IMR-90 (cell line): ENCODE data around the gene EDA. TPM values are rescaled to one million over a fixed set of nuclear protein-coding genes. Genes with fewer than 3 reads are reported as not detected.
A peak's percentile ranks its signal among the peaks of the same experiment; 100 is the strongest.

Experiments
- ATAC-seq: fragments of 200-7000 bp; cut with Tn5 transposase; 2 replicates; pipeline ENCODE4 v1.9.1; 2020; ENCODE audit warnings: low read depth, mild to moderate bottlenecking, moderate library complexity
- BruUV-seq: library from RNA; stranded (reverse); fragments of 400-500 nt; replicated peaks from 2 replicates; lab custom pipeline; 2021; lab: Mats Ljungman, UMichigan
- CTCF ChIA-PET: fragments of 300-600 bp; formaldehyde crosslinking; extraction: SDS; loops from one replicate; lab custom pipeline; 2021; ENCODE audit warnings: antibody characterized with exemption; lab: Yijun Ruan, JAX
- POLR2A ChIA-PET: fragments of 300-600 bp; sonication (Branson Sonifier 250); formaldehyde crosslinking; loops from one replicate; lab custom pipeline; 2022; ENCODE audit warnings: antibody characterized with exemption; ENCODE audit not compliant: unreplicated experiment; lab: Charles Lee
- DNase-seq: peaks from one replicate; pipeline ENCODE4 v3.0.0; 2013
- H2AFZ ChIP-seq: replicated peaks from 2 replicates; pipeline ENCODE3; 2013; ENCODE audit warnings: low read length, mild to moderate bottlenecking; ENCODE audit not compliant: poor library complexity
- H2AK5ac ChIP-seq: 2 replicates; pipeline ENCODE4 v1.6.1; 2013; ENCODE audit warnings: low read depth, low read length, inconsistent platforms
- H2AK9ac ChIP-seq: replicated peaks from 2 replicates; pipeline ENCODE3; 2013; ENCODE audit warnings: mild to moderate bottlenecking, low read depth, low read length, moderate library complexity; ENCODE audit not compliant: poor library complexity
- H2BK120ac ChIP-seq: 2 replicates; pipeline ENCODE4 v1.6.1; 2013; ENCODE audit warnings: low read depth, low read length, inconsistent platforms
- H2BK15ac ChIP-seq: 3 replicates; pipeline ENCODE4 v1.6.1; 2013; ENCODE audit warnings: low read depth, low read length, inconsistent platforms
- H2BK20ac ChIP-seq: 2 replicates; pipeline ENCODE4 v1.6.1; 2013; ENCODE audit warnings: low read depth, mild to moderate bottlenecking, inconsistent platforms, low read length, moderate library complexity
- H2BK5ac ChIP-seq: 2 replicates; pipeline ENCODE4 v1.6.1; 2013; ENCODE audit warnings: mild to moderate bottlenecking, low read depth, low read length, inconsistent platforms; ENCODE audit not compliant: poor library complexity, severe bottlenecking
- H3K14ac ChIP-seq: replicated peaks from 2 replicates; pipeline ENCODE4 v1.6.1; 2013; ENCODE audit warnings: low read depth, low read length, inconsistent platforms
- H3K18ac ChIP-seq: 2 replicates; pipeline ENCODE4 v1.6.1; 2013; ENCODE audit warnings: low read depth, low read length, control low read depth
- H3K23ac ChIP-seq: 2 replicates; pipeline ENCODE4 v1.6.1; 2013; ENCODE audit warnings: low read depth, low read length, inconsistent platforms
- H3K27ac ChIP-seq: 2 replicates; pipeline ENCODE4 v1.5.1; 2013; ENCODE audit warnings: mild to moderate bottlenecking, control low read depth, low read length; ENCODE audit not compliant: insufficient read depth
- H3K27me3 ChIP-seq: 2 replicates; pipeline ENCODE4 v1.6.1; 2013; ENCODE audit warnings: low read length; ENCODE audit not compliant: control insufficient read depth, insufficient read depth
- H3K36me3 ChIP-seq: 2 replicates; pipeline ENCODE4 v1.6.1; 2013; ENCODE audit warnings: low read length, mixed read lengths; ENCODE audit not compliant: control insufficient read depth, insufficient read depth
- H3K4ac ChIP-seq: 2 replicates; pipeline ENCODE4 v1.6.1; 2013; ENCODE audit warnings: low read depth, low read length, inconsistent platforms
- H3K4me1 ChIP-seq: 2 replicates; pipeline ENCODE4 v1.6.1; 2013; ENCODE audit warnings: low read length, mixed read lengths; ENCODE audit not compliant: control insufficient read depth, insufficient read depth
- H3K4me2 ChIP-seq: 2 replicates; pipeline ENCODE4 v1.6.1; 2013; ENCODE audit warnings: low read depth, mild to moderate bottlenecking, control low read depth, low read length, moderate library complexity
- H3K4me3 ChIP-seq: 2 replicates; pipeline ENCODE4 v1.5.1; 2013; ENCODE audit warnings: low read depth, mild to moderate bottlenecking, control low read depth, low read length, moderate library complexity; ENCODE audit not compliant: insufficient read depth
- H3K56ac ChIP-seq: 2 replicates; pipeline ENCODE4 v1.6.1; 2013; ENCODE audit warnings: low read length, inconsistent platforms; ENCODE audit not compliant: insufficient read depth; ENCODE audit errors: extremely low read depth
- H3K79me1 ChIP-seq, 2 experiments: 2 replicates each; pipeline ENCODE4 v1.6.1; 2013; ENCODE audit warnings: low read length in 2 of 2, inconsistent platforms in 1 of 2, low read depth in 1 of 2
- H3K9ac ChIP-seq: 2 replicates; pipeline ENCODE4 v1.6.1; 2013; ENCODE audit warnings: low read depth, low read length, control low read depth
- H3K9me1 ChIP-seq: 2 replicates; pipeline ENCODE4 v1.6.1; 2013; ENCODE audit warnings: low read length, inconsistent platforms; ENCODE audit not compliant: insufficient read depth
- H3K9me3 ChIP-seq: 2 replicates; pipeline ENCODE4 v1.6.1; 2013; ENCODE audit warnings: low read length; ENCODE audit not compliant: control insufficient read depth, insufficient read depth
- H4K20me1 ChIP-seq: 2 replicates; pipeline ENCODE4 v1.6.1; 2013; ENCODE audit warnings: low read length, inconsistent platforms; ENCODE audit not compliant: insufficient read depth
- H4K5ac ChIP-seq: 2 replicates; pipeline ENCODE4 v1.6.1; 2013; ENCODE audit warnings: mild to moderate bottlenecking, low read depth, low read length, control low read depth
- H4K8ac ChIP-seq, 2 experiments: 2 replicates each; pipeline ENCODE4 v1.6.1; 2013; ENCODE audit warnings: low read depth in 2 of 2, low read length in 2 of 2, control low read depth in 1 of 2, inconsistent platforms in 1 of 2
- H4K91ac ChIP-seq: 2 replicates; pipeline ENCODE4 v1.6.1; 2013; ENCODE audit warnings: low read depth, low read length, inconsistent platforms; ENCODE audit not compliant: insufficient read depth
- BHLHE40 ChIP-seq: fragments of 150-350 bp; IDR thresholded peaks from 2 replicates; pipeline ENCODE4 v1.6.1; 2016; ENCODE audit warnings: mild to moderate bottlenecking, low read depth, low read length
- CEBPB ChIP-seq: IDR thresholded peaks from 2 replicates; pipeline ENCODE4 v1.6.1; 2012; ENCODE audit warnings: low read depth, low read length, improper control_type of control experiment
- CHD1 ChIP-seq: IDR thresholded peaks from 2 replicates; pipeline ENCODE4 v1.6.1; 2012; ENCODE audit warnings: low read depth, low read length, improper control_type of control experiment
- MAFK ChIP-seq: IDR thresholded peaks from 2 replicates; pipeline ENCODE4 v1.6.1; 2012; ENCODE audit warnings: low read depth, low read length, improper control_type of control experiment
- MAZ ChIP-seq: IDR thresholded peaks from 2 replicates; pipeline ENCODE4 v1.6.1; 2012; ENCODE audit warnings: low read depth, mild to moderate bottlenecking, low read length, improper control_type of control experiment, moderate library complexity, borderline replicate concordance
- POLR2A ChIP-seq: IDR thresholded peaks from 2 replicates; pipeline ENCODE4 v1.6.1; 2012; ENCODE audit warnings: mild to moderate bottlenecking, low read depth, low read length
- RAD21 ChIP-seq: IDR thresholded peaks from 2 replicates; pipeline ENCODE4 v1.6.1; 2012; ENCODE audit warnings: low read length, improper control_type of control experiment
- RCOR1 ChIP-seq: IDR thresholded peaks from 2 replicates; pipeline ENCODE4 v1.6.1; 2012; ENCODE audit warnings: mild to moderate bottlenecking, low read length, improper control_type of control experiment; ENCODE audit not compliant: insufficient replicate concordance
- RFX5 ChIP-seq: IDR thresholded peaks from 2 replicates; pipeline ENCODE4 v1.8.0; 2012; ENCODE audit warnings: low read depth, mild to moderate bottlenecking, low read length, moderate library complexity
- SMC3 ChIP-seq: fragments of 150-350 bp; IDR thresholded peaks from 2 replicates; pipeline ENCODE4 v1.6.1; 2016; ENCODE audit warnings: low read depth, mild to moderate bottlenecking, antibody characterized with exemption, low read length, moderate library complexity
- WGBS, 2 experiments: methylation state at CpG; one replicate each; pipeline versions ENCODE4 v1.1.5 to v1.1.7; 2013; ENCODE audit warnings: missing lambda C conversion rate in 2 of 2; ENCODE audit not compliant: insufficient read length in 1 of 2; ENCODE audit errors: extremely low coverage in 2 of 2; 5-methylcytosine and 5-hydroxymethylcytosine counted together
- dilution Hi-C: fragments of 300-500 bp; cut with HindIII; formaldehyde crosslinking; loops from one replicate; pipeline ENCODE4 v1.14.3; 2018; ENCODE audit warnings: low sequenced_read_pairs; ENCODE audit not compliant: unreplicated experiment
- in situ Hi-C: fragments of 300-500 bp; cut with MboI; formaldehyde crosslinking; loops from 3 replicates; pipeline ENCODE4 v1.14.3; 2019; ENCODE audit warnings: low sequenced_read_pairs, inconsistent platforms, mixed read lengths
- intact Hi-C: fragments of 100-400 bp; cut with micrococcal nuclease; formaldehyde crosslinking; loops from 2 replicates; pipeline ENCODE4 v1.10.0; 2022
- polyA plus RNA-seq, 3 experiments: library from polyadenylated mRNA; depleted of rRNA; stranded (reverse); fragments of >200 nt; gene quantifications; 2 replicates each; pipeline ENCODE4 v1.2.3, GENCODE V29; 2012; ENCODE audit warnings: low replicate concordance in 1 of 3
- total RNA-seq: library from RNA; depleted of rRNA; stranded (reverse); fragments of >200 nt; gene quantifications from 2 replicates; pipeline ENCODE4 v1.2.3, GENCODE V29; 2012
- TF ChIP-seq, protein P1 (sequence below): conservative IDR thresholded peaks from 2 replicates; pipeline ENCODE4 v1.5.1; 2012; ENCODE audit warnings: mild to moderate bottlenecking, low read depth, low read length, improper control_type of control experiment
- TF ChIP-seq, protein P2 (sequence below): fragments of 150-350 bp; IDR thresholded peaks from 2 replicates; pipeline ENCODE4 v1.6.1; 2017; ENCODE audit warnings: mild to moderate bottlenecking, antibody characterized with exemption, low read length, low read depth
- TF ChIP-seq, protein P3 (sequence below): fragments of 150-350 bp; IDR thresholded peaks from 2 replicates; pipeline ENCODE4 v1.6.1; 2016; ENCODE audit warnings: low read depth, mild to moderate bottlenecking, low read length, moderate library complexity, borderline replicate concordance

The EDA gene
- total and polyA plus RNA-seq, 2 of the 4 experiments (the other 2 are of a cell fraction), result under 0.01 TPM; not detected in 1

DNA sequence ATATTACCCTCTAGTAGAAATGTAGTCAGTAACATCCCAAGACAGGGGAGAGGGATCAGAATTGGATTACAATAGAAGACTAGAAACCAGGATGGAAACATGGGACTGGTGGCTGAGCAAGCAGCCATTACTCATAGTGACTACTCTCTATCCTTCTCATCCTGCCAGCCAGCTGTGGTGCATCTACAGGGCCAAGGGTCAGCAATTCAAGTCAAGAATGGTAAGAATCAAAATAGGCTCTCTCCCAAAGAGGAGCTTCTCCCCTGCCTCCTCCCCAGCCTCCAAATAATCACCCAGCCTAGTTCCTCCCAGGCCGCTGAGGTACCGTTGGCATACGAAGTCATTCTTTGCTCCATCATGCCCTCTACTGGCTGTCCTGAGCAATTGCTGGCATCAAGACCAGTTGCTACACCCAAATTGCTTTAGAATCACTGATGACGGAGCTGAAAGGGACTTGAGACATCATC, 414.4 kb downstream of the EDA start:
- Histone ChIP-seq H4K8ac (no peak overlapping the region), H4K5ac (no peak overlapping the region), H3K4me1 (no peaks in the 10 kb centered on the region), H2BK20ac (no peak overlapping the region), H2AFZ (no peak overlapping the region), H2AK9ac (peak overlapping the region; percentile 25), H3K27me3 (peaks cover 15% of the 10 kb centered on the region), H3K4ac (no peak overlapping the region), H3K27ac (no peak overlapping the region), H3K4me2 (no peak overlapping the region), H3K4me3 (no peak overlapping the region), H3K9me3 (no peaks in the 10 kb centered on the region), H3K14ac (no peak overlapping the region), H4K20me1 (no peaks in the 10 kb centered on the region; the same call in 1 of the 2 replicates), H3K79me1 (no peaks in the 10 kb centered on the region), H4K91ac (no peak overlapping the region), H2BK120ac (no peak overlapping the region), H3K56ac (no peak overlapping the region), H3K23ac (no peak overlapping the region), H3K36me3 (no peaks in the 10 kb centered on the region), H3K9ac (no peak overlapping the region), H2AK5ac (no peak overlapping the region), H3K18ac (no peak overlapping the region), H3K9me1 (no peaks in the 10 kb centered on the region), H2BK15ac (no peak overlapping the region), H2BK5ac (no peak overlapping the region)
- BruUV-seq, result no TSS peak
- ChIA-PET CTCF (interaction anchor here (0.6 to 1.5 kb wide), 4 partner anchors 11 to 715 kb away, joined by 3 to 4 read pairs (median 3); no protein-coding TSS in a partner anchor), POLR2A (no interaction called here)
- ATAC-seq, result peak; percentile 78
- in situ Hi-C loops (no loop called here), intact Hi-C loops (loop anchor here (5.0 kb wide), 1 partner anchor 1208 kb away; no protein-coding TSS in a partner anchor), dilution Hi-C loops (no loop called here)
- 0% methylated on average over 2 of the region's 4 CpGs; no CpG with 5 or more reads in 1 of the 2 experiments for WGBS, 2 experiments
- DNase-seq, result peak; percentile 49
- TF ChIP-seq, protein P1, sequence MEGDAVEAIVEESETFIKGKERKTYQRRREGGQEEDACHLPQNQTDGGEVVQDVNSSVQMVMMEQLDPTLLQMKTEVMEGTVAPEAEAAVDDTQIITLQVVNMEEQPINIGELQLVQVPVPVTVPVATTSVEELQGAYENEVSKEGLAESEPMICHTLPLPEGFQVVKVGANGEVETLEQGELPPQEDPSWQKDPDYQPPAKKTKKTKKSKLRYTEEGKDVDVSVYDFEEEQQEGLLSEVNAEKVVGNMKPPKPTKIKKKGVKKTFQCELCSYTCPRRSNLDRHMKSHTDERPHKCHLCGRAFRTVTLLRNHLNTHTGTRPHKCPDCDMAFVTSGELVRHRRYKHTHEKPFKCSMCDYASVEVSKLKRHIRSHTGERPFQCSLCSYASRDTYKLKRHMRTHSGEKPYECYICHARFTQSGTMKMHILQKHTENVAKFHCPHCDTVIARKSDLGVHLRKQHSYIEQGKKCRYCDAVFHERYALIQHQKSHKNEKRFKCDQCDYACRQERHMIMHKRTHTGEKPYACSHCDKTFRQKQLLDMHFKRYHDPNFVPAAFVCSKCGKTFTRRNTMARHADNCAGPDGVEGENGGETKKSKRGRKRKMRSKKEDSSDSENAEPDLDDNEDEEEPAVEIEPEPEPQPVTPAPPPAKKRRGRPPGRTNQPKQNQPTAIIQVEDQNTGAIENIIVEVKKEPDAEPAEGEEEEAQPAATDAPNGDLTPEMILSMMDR, result peak; percentile 59
- TF ChIP-seq CHD1 (no peak), MAZ (no peak), RFX5 (no peak), RCOR1 (no peak), CEBPB (peak; percentile 25; the same call in 1 of the 2 replicates), SMC3 (peak; percentile 27; the same call in 1 of the 2 replicates), RAD21 (peak; percentile 53), BHLHE40 (no peak), MAFK (no peak), POLR2A (no peak)
- TF ChIP-seq, protein P2, sequence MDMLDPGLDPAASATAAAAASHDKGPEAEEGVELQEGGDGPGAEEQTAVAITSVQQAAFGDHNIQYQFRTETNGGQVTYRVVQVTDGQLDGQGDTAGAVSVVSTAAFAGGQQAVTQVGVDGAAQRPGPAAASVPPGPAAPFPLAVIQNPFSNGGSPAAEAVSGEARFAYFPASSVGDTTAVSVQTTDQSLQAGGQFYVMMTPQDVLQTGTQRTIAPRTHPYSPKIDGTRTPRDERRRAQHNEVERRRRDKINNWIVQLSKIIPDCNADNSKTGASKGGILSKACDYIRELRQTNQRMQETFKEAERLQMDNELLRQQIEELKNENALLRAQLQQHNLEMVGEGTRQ, result no peak
- TF ChIP-seq, protein P3, sequence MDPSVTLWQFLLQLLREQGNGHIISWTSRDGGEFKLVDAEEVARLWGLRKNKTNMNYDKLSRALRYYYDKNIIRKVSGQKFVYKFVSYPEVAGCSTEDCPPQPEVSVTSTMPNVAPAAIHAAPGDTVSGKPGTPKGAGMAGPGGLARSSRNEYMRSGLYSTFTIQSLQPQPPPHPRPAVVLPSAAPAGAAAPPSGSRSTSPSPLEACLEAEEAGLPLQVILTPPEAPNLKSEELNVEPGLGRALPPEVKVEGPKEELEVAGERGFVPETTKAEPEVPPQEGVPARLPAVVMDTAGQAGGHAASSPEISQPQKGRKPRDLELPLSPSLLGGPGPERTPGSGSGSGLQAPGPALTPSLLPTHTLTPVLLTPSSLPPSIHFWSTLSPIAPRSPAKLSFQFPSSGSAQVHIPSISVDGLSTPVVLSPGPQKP, result no peak
